ENCODE results near the gene SLC27A5.

DNA sequence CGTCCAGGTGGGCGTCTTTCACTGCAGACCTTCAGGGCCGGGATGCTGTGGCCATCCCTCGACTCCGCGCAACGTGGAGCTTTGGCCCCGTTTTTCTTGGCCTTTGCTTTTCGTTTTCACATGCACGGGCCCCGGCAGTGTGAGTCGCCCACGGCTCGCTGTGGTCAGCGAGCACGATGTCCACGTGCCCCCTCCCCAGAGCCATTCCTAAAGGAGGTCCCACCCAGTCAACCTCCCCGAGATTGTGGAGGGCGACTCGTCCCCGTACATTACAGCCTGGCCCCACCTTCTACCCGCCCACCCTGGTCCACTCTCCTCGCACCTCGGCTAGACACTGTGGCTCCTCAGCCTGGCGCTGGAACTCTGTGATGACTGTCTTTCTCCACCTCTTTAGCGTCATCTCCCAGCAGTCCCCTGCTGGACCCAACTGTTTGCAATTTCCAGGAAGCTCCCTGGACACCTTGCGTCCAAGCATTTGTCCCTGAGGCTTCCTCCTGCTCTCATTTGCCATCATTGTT, 35.2 kb downstream of the SLC27A5 start:
- TF ChIP-seq, protein P1, sequence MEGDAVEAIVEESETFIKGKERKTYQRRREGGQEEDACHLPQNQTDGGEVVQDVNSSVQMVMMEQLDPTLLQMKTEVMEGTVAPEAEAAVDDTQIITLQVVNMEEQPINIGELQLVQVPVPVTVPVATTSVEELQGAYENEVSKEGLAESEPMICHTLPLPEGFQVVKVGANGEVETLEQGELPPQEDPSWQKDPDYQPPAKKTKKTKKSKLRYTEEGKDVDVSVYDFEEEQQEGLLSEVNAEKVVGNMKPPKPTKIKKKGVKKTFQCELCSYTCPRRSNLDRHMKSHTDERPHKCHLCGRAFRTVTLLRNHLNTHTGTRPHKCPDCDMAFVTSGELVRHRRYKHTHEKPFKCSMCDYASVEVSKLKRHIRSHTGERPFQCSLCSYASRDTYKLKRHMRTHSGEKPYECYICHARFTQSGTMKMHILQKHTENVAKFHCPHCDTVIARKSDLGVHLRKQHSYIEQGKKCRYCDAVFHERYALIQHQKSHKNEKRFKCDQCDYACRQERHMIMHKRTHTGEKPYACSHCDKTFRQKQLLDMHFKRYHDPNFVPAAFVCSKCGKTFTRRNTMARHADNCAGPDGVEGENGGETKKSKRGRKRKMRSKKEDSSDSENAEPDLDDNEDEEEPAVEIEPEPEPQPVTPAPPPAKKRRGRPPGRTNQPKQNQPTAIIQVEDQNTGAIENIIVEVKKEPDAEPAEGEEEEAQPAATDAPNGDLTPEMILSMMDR (IDR thresholded peaks at IDR 0.05; ENCODE audit: poor library complexity) = no peak
- no peak for TF ChIP-seq EZH2 (IDR thresholded peaks at IDR 0.05; ENCODE audit: borderline replicate concordance)

Measured in hepatocyte (in vitro differentiated cells).